HG02943 (cell line): ENCODE data around the gene PDE10A.
"Not testable (repeated sequence)": the region's sequence is repeated elsewhere in the genome, so short reads cannot be mapped to it uniquely, and the experiment has no call there.

Source experiments
- ATAC-seq: cut with Tn5 transposase; IDR thresholded peaks from one replicate; pipeline ENCODE4 v1.9.1; 2021; ENCODE audit warnings: mild to moderate bottlenecking, low read depth, moderate library complexity; ENCODE audit not compliant: unreplicated experiment

Gene PDE10A

GRCh38 chr6:165599596-165600487, 63.2 kb downstream of the PDE10A start:
- no peak for ATAC-seq

- no peak for ATAC-seq
These were observed 63.9 kb downstream of the PDE10A start for GRCh38 chr6:165599121-165599520.

GRCh38 chr6:165597821-165598220, 65.2 kb downstream of the PDE10A start:
- ATAC-seq = no peak

GRCh38 chr6:165594584-165595333, 68.3 kb downstream of the PDE10A start:
- no peak for ATAC-seq

- ATAC-seq = not testable (repeated sequence)
These were observed 70.1 kb downstream of the PDE10A start for GRCh38 chr6:165592947-165593346.

- ATAC-seq = no peak
These were observed 74.5 kb downstream of the PDE10A start for GRCh38 chr6:165588515-165588914.

GRCh38 chr6:165587206-165587605, 75.8 kb downstream of the PDE10A start:
- ATAC-seq = no peak

- no peak for ATAC-seq
These were observed 76.3 kb downstream of the PDE10A start for GRCh38 chr6:165586706-165587105.

GRCh38 chr6:165585060-165585459, 78.0 kb downstream of the PDE10A start:
- no peak for ATAC-seq

GRCh38 chr6:165584541-165584940, 78.5 kb downstream of the PDE10A start:
- ATAC-seq = no peak

- no peak for ATAC-seq
These were observed 81.4 kb downstream of the PDE10A start for GRCh38 chr6:165581678-165582077.

- ATAC-seq = no peak
These were observed 82.9 kb downstream of the PDE10A start for GRCh38 chr6:165580136-165580535.

GRCh38 chr6:165579151-165579550, 83.9 kb downstream of the PDE10A start:
- no peak for ATAC-seq

GRCh38 chr6:165577556-165577955, 85.5 kb downstream of the PDE10A start:
- ATAC-seq = no peak

- no peak for ATAC-seq
These were observed 87.9 kb downstream of the PDE10A start for GRCh38 chr6:165575158-165575549.

- ATAC-seq = no peak
These were observed 88.6 kb downstream of the PDE10A start for GRCh38 chr6:165574220-165575157.

GRCh38 chr6:165573671-165574070, 89.4 kb downstream of the PDE10A start:
- ATAC-seq = no peak

GRCh38 chr6:165571721-165572132, 91.3 kb downstream of the PDE10A start:
- peak; percentile 81 for ATAC-seq

GRCh38 chr6:165571068-165571682, 91.9 kb downstream of the PDE10A start:
- ATAC-seq = no peak

GRCh38 chr6:165568326-165568725, 94.7 kb downstream of the PDE10A start:
- ATAC-seq = no peak
